ENCODE measurements around the gene ARMC6. TPM values are rescaled to one million over a fixed set of nuclear protein-coding genes. Genes with fewer than 3 reads are reported as not detected.

Gene ARMC6
- total and polyA plus RNA-seq, 2 of the 13 experiments (the other 11 are each of a cell fraction or from before 2014, with no cell fraction given), result 16.2 to 36.8 TPM

DNA sequence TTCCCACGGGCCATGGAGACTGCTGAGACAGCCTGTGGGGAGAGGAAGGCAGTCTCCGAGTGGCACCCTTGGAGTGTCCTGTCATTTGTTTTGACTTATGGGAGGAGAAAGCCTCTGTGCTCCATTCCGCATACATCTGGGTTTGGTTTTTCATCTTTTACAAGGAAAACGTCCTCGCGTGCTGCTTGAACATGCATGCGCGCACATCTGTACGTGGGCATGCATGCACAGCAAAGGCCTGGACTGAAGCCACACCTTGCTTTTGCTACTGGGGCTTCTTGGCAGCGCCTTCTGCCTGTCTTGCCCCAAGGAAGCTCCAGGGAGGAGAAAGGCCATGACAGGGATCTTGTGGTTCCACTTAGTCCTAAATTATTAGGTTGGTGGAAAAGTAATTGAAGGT is 44.1 kb upstream of the ARMC6 start:
- H3K36me3 ChIP-seq (replicated peaks in 1 of 2; ENCODE audit: control insufficient read depth in 1 of 2, insufficient read depth in 2 of 2, low read length in 2 of 2), result peaks cover 7 to 18% of the 10 kb centered on the region in 2 experiments; a peak in 4 of 5 replicates
- no peak overlapping the region for H3K27ac ChIP-seq (ENCODE audit: extremely low read length, insufficient read depth, low read length)
- no peak overlapping the region for H2AFZ ChIP-seq (ENCODE audit: low read length)
- ChIA-PET POLR2A (no interaction called here), CTCF (ENCODE audit: low intra/inter-chr PET ratio, low total read pairs) (no interaction called here)
- H3K9ac ChIP-seq (ENCODE audit: insufficient read depth, low read depth, low read length), result no peak overlapping the region
- ATAC-seq (no peak), FAIRE-seq (no peak), DNase-seq (ENCODE audit: low spot score) (no peak)
- intact Hi-C loops (cut with micrococcal nuclease; ENCODE audit: unreplicated experiment) (no loop called here), in situ Hi-C loops (cut with HindIII; ENCODE audit: extremely low pct_ligation_motif_present, low pct_unique_long_range_greater_than_20kb) (loop anchor here (5.0 to 10.0 kb wide), 3 partner anchors 47 to 95 kb away; partner anchors contain the start of genes CERS1 and HOMER3)
- peaks cover 10% of the 10 kb centered on the region for H3K4me1 ChIP-seq (ENCODE audit: insufficient read depth, low read length)
- H4K20me1 ChIP-seq (ENCODE audit: insufficient read depth, low read length), result no peaks in the 10 kb centered on the region
- no TSS peak for BruUV-seq (replicated peaks)
- H3K27me3 ChIP-seq (ENCODE audit: control insufficient read depth in 1 of 2, insufficient read depth in 2 of 2, low read length in 2 of 2), result peaks cover 0 to 15% of the 10 kb centered on the region in 2 experiments; a peak in 3 of 5 replicates
- no peaks in the 10 kb centered on the region for H3K79me2 ChIP-seq (ENCODE audit: insufficient read depth, low read length)
- 88% methylated on average over 10 of the region's 10 CpGs for WGBS (ENCODE audit: low lambda C conversion rate)
- TF ChIP-seq ZNF709 (CRISPR knock-in tag; IDR thresholded peaks at IDR 0.05), result no peak
- TF ChIP-seq SMARCC2 (IDR thresholded peaks at IDR 0.05), result no peak
- TF ChIP-seq SRF (IDR thresholded peaks at IDR 0.05; ENCODE audit: low read depth, low read length), result no peak
- no peak for TF ChIP-seq ZNF383 (CRISPR knock-in tag; IDR thresholded peaks at IDR 0.05; ENCODE audit: borderline replicate concordance)
- no peak for TF ChIP-seq PRMT3 (CRISPR knock-in tag; IDR thresholded peaks at IDR 0.05; ENCODE audit: borderline replicate concordance, low read depth)
- no peak for TF ChIP-seq FOXA1 (IDR thresholded peaks at IDR 0.05)
- no peak for TF ChIP-seq FOXA1 (CRISPR knock-in tag; IDR thresholded peaks at IDR 0.05)
- TF ChIP-seq ZNF616 (CRISPR knock-in tag; IDR thresholded peaks at IDR 0.05; ENCODE audit: low read depth), result no peak
- TF ChIP-seq ZNF230 (CRISPR knock-in tag; IDR thresholded peaks at IDR 0.05), result no peak
- TF ChIP-seq MBNL3 (CRISPR knock-in tag; conservative IDR thresholded peaks at IDR 0.05), result no peak
- no peak for TF ChIP-seq STAG1 (CRISPR knock-in tag; IDR thresholded peaks at IDR 0.05)
- H3K4me2 ChIP-seq (ENCODE audit: low read depth, low read length), result no peak overlapping the region
- H3K9me3 ChIP-seq (ENCODE audit: low read length), result no peaks in the 10 kb centered on the region
- no peak overlapping the region for H3K4me3 ChIP-seq (replicated peaks in 1 of 3; ENCODE audit: insufficient read depth in 1 of 3, low read depth in 2 of 3, low read length in 3 of 3)

Data from HepG2 (cell line).